H9 (cell line): Measurements from ENCODE around the gene SSNA1. TPM values are rescaled to one million over a fixed set of nuclear protein-coding genes. Genes with fewer than 3 reads are reported as not detected.

Source experiments
- DNase-seq: peaks from one replicate; pipeline ENCODE4 v3.0.0-alpha.2; 2017
- H2AFZ ChIP-seq: one replicate; pipeline ENCODE4 v1.6.1; 2013; ENCODE audit warnings: mild to moderate bottlenecking, low read length, control low read depth, moderate library complexity
- H2AK5ac ChIP-seq: 2 replicates; pipeline ENCODE4 v1.6.1; 2013; ENCODE audit warnings: low read length, control low read depth, mixed read lengths; ENCODE audit not compliant: insufficient read length
- H2BK120ac ChIP-seq: one replicate; pipeline ENCODE4 v1.6.1; 2013; ENCODE audit warnings: low read depth, mild to moderate bottlenecking, low read length, control low read depth, inconsistent platforms; ENCODE audit not compliant: poor library complexity, severe bottlenecking
- H2BK12ac ChIP-seq: 2 replicates; pipeline ENCODE4 v1.6.1; 2013; ENCODE audit warnings: low read length, control low read depth, mixed read lengths, low read depth; ENCODE audit not compliant: insufficient read length
- H2BK15ac ChIP-seq: 2 replicates; pipeline ENCODE4 v1.6.1; 2013; ENCODE audit warnings: low read depth, low read length, control low read depth
- H2BK20ac ChIP-seq: one replicate; pipeline ENCODE4 v1.6.1; 2013; ENCODE audit warnings: low read depth, mild to moderate bottlenecking, low read length, control low read depth, inconsistent platforms; ENCODE audit not compliant: poor library complexity, severe bottlenecking
- H2BK5ac ChIP-seq: 2 replicates; pipeline ENCODE4 v1.6.1; 2013; ENCODE audit warnings: low read length, control low read depth, mixed read lengths; ENCODE audit not compliant: insufficient read length
- H3K14ac ChIP-seq: 2 replicates; pipeline ENCODE4 v1.6.1; 2013; ENCODE audit warnings: low read length, control low read depth; ENCODE audit not compliant: insufficient read depth
- H3K18ac ChIP-seq: 2 replicates; pipeline ENCODE4 v1.6.1; 2013; ENCODE audit warnings: low read depth, mild to moderate bottlenecking, mixed read lengths, low read length, control low read depth; ENCODE audit not compliant: insufficient read length
- H3K23ac ChIP-seq: 2 replicates; pipeline ENCODE4 v1.6.1; 2013; ENCODE audit warnings: low read length, control low read depth, mixed read lengths, low read depth; ENCODE audit not compliant: insufficient read length
- H3K23me2 ChIP-seq: 2 replicates; pipeline ENCODE4 v1.6.1; 2013; ENCODE audit warnings: low read depth, mild to moderate bottlenecking, mixed read lengths, low read length, control low read depth; ENCODE audit not compliant: insufficient read length, poor library complexity, severe bottlenecking
- H3K27ac ChIP-seq: 2 replicates; pipeline ENCODE4 v1.5.1; 2013; ENCODE audit warnings: low read length, control low read depth, mixed read lengths, low read depth; ENCODE audit not compliant: insufficient read length
- H3K27me3 ChIP-seq: 2 replicates; pipeline ENCODE4 v1.6.1; 2013; ENCODE audit warnings: low read length, control low read depth, inconsistent platforms; ENCODE audit not compliant: insufficient read depth
- H3K4ac ChIP-seq: 2 replicates; pipeline ENCODE4 v1.6.1; 2013; ENCODE audit warnings: low read depth, mild to moderate bottlenecking, control low read depth, inconsistent platforms, low read length, moderate library complexity
- H3K4me1 ChIP-seq: 2 replicates; pipeline ENCODE4 v1.6.1; 2013; ENCODE audit warnings: low read length, control low read depth, inconsistent platforms; ENCODE audit not compliant: insufficient read depth
- H3K4me2 ChIP-seq: 2 replicates; pipeline ENCODE4 v1.6.1; 2013; ENCODE audit warnings: low read length, control low read depth, mixed read lengths; ENCODE audit not compliant: insufficient read length, insufficient read depth
- H3K56ac ChIP-seq: 2 replicates; pipeline ENCODE4 v1.6.1; 2013; ENCODE audit warnings: low read depth, mild to moderate bottlenecking, mixed read lengths, low read length, control low read depth; ENCODE audit not compliant: insufficient read length
- H3K79me1 ChIP-seq: 2 replicates; pipeline ENCODE4 v1.6.1; 2013; ENCODE audit warnings: low read depth, mild to moderate bottlenecking, moderate library complexity, low read length, control low read depth, inconsistent platforms; ENCODE audit not compliant: insufficient read depth, poor library complexity, severe bottlenecking
- H3K79me2 ChIP-seq: 2 replicates; pipeline ENCODE4 v1.6.1; 2013; ENCODE audit warnings: low read length, control low read depth, inconsistent platforms; ENCODE audit not compliant: insufficient read depth
- H3K9ac ChIP-seq: 2 replicates; pipeline ENCODE4 v1.6.1; 2013; ENCODE audit warnings: low read length, control low read depth, mixed read lengths; ENCODE audit not compliant: insufficient read length; ENCODE audit errors: extremely low read depth
- H3K9me3 ChIP-seq: one replicate; pipeline ENCODE4 v1.6.1; 2013; ENCODE audit warnings: low read depth, low read length, inconsistent platforms; ENCODE audit not compliant: control insufficient read depth
- H3T11ph ChIP-seq: one replicate; pipeline ENCODE4 v1.6.1; 2013; ENCODE audit warnings: mild to moderate bottlenecking, low read length, control low read depth, inconsistent platforms
- H4K20me1 ChIP-seq: one replicate; pipeline ENCODE4 v1.6.1; 2013; ENCODE audit not compliant: control insufficient read depth, insufficient read length, insufficient read depth
- H4K5ac ChIP-seq: 2 replicates; pipeline ENCODE4 v1.6.1; 2013; ENCODE audit warnings: low read depth, mild to moderate bottlenecking, mixed read lengths, low read length, control low read depth; ENCODE audit not compliant: insufficient read length
- H4K8ac ChIP-seq: replicated peaks from 2 replicates; pipeline ENCODE4 v1.6.1; 2013; ENCODE audit warnings: low read length, control low read depth, mixed read lengths, low read depth; ENCODE audit not compliant: insufficient read length
- H4K91ac ChIP-seq: 2 replicates; pipeline ENCODE4 v1.6.1; 2013; ENCODE audit warnings: low read depth, mild to moderate bottlenecking, moderate library complexity, mixed read lengths, low read length, control low read depth; ENCODE audit not compliant: insufficient read length
- H3K27ac Mint-ChIP-seq, 3 experiments: 2 replicates in 2 of 3; 3 replicates in 1 of 3; pipeline ENCODE4 v1.8.0; 2020 to 2021; ENCODE audit warnings: mixed read lengths in 3 of 3, mild to moderate bottlenecking in 1 of 3, moderate library complexity in 1 of 3
- H3K27me3 Mint-ChIP-seq: 2 replicates; pipeline ENCODE4 v1.8.0; 2021; ENCODE audit warnings: low read depth, mild to moderate bottlenecking, moderate library complexity, mixed read lengths
- H3K36me3 Mint-ChIP-seq, 3 experiments: 2 replicates in 2 of 3; 3 replicates in 1 of 3; pipeline ENCODE4 v1.8.0; 2020 to 2021; ENCODE audit warnings: low read depth in 3 of 3, mixed read lengths in 3 of 3; ENCODE audit not compliant: insufficient read depth in 1 of 3
- H3K4me1 Mint-ChIP-seq, 2 experiments: 2 replicates each; pipeline ENCODE4 v1.8.0; 2020; ENCODE audit warnings: mixed read lengths in 2 of 2
- H3K4me3 Mint-ChIP-seq, 2 experiments: 2 replicates in 1 of 2; 3 replicates in 1 of 2; pipeline ENCODE4 v1.8.0; 2020 to 2021; ENCODE audit warnings: mild to moderate bottlenecking in 2 of 2, mixed read lengths in 2 of 2, moderate library complexity in 1 of 2
- H3K9me3 Mint-ChIP-seq, 2 experiments: 2 replicates in 1 of 2; 3 replicates in 1 of 2; pipeline ENCODE4 v1.8.0; 2020; ENCODE audit warnings: mild to moderate bottlenecking in 2 of 2, mixed read lengths in 2 of 2, moderate library complexity in 1 of 2
- WGBS: extraction: QIAGEN DNeasy Blood & Tissue Kit; methylation state at CpG from one replicate; pipeline ENCODE4 v1.1.7; 2013; ENCODE audit warnings: missing lambda C conversion rate, low lambda C conversion rate, mixed read lengths; ENCODE audit not compliant: insufficient read length; ENCODE audit errors: extremely low coverage; 5-methylcytosine and 5-hydroxymethylcytosine counted together
- total RNA-seq: library from RNA; stranded (reverse); gene quantifications from 2 replicates; pipeline ENCODE4 v1.2.1, GENCODE V29; 2021
- TF ChIP-seq, protein P1 (sequence below): fragments of 200-600 bp; sonication (generic); conservative IDR thresholded peaks from 3 replicates; pipeline ENCODE4 v1.8.0; 2021; ENCODE audit warnings: antibody characterized with exemption, mild to moderate bottlenecking

The SSNA1 gene
- total RNA-seq, 1 experiment from 2014 or later = 69.2 TPM

DNA sequence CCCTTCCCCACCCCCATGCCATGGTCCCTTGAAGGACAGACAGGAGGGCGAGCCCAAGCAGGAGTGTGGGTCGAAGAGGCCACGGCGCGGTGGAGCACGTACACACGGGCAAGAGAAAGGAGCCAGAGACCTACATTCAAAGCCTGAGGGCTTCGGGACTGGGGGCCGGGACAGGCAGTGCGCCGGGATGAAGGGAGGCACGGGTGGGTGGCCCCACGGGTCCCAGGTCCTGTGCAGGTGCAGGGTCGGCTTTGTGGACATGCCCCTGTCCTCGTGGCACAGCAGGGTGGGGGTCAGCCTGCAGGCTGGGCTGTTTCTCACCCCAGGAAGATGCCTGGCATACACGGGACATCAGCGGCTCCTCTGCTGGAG is 28.4 kb upstream of the SSNA1 start:
- no peaks in the 10 kb centered on the region for H3K36me3 Mint-ChIP-seq
- H3K9ac ChIP-seq = no peak overlapping the region
- H2BK120ac ChIP-seq = no peak overlapping the region
- no peaks in the 10 kb centered on the region for H3K4me1 ChIP-seq
- no peak overlapping the region for H2BK15ac ChIP-seq
- H2BK5ac ChIP-seq = no peak overlapping the region
- no peaks in the 10 kb centered on the region; a peak in 1 of 5 replicates for H3K9me3 Mint-ChIP-seq
- H4K91ac ChIP-seq = no peak overlapping the region
- H2AK5ac ChIP-seq = no peak overlapping the region
- H2BK20ac ChIP-seq = no peak overlapping the region
- H3T11ph ChIP-seq = no peak overlapping the region
- H3K23me2 ChIP-seq = peaks cover 21% of the 10 kb centered on the region
- no peak overlapping the region for H3K27ac ChIP-seq
- H3K4me1 Mint-ChIP-seq = peaks cover 0 to 11% of the 10 kb centered on the region in 2 experiments; a peak in 2 of 4 replicates
- no peak overlapping the region for H3K4ac ChIP-seq
- no peaks in the 10 kb centered on the region for H3K79me1 ChIP-seq
- no peak overlapping the region for H3K18ac ChIP-seq
- peaks cover 2% of the 10 kb centered on the region for H4K20me1 ChIP-seq
- no peak overlapping the region for H3K27ac Mint-ChIP-seq
- H3K79me2 ChIP-seq = no peaks in the 10 kb centered on the region
- H3K4me3 Mint-ChIP-seq = no peak overlapping the region
- H4K8ac ChIP-seq = no peak overlapping the region
- no peak overlapping the region for H3K23ac ChIP-seq
- WGBS = no CpG with 5 or more reads among the region's 17 CpGs
- H4K5ac ChIP-seq = no peak overlapping the region
- no peaks in the 10 kb centered on the region for H3K9me3 ChIP-seq
- H3K27me3 Mint-ChIP-seq = peaks cover 91% of the 10 kb centered on the region
- H3K4me2 ChIP-seq = no peak overlapping the region
- no peak overlapping the region for H2AFZ ChIP-seq
- no peak for DNase-seq
- TF ChIP-seq, protein P1, sequence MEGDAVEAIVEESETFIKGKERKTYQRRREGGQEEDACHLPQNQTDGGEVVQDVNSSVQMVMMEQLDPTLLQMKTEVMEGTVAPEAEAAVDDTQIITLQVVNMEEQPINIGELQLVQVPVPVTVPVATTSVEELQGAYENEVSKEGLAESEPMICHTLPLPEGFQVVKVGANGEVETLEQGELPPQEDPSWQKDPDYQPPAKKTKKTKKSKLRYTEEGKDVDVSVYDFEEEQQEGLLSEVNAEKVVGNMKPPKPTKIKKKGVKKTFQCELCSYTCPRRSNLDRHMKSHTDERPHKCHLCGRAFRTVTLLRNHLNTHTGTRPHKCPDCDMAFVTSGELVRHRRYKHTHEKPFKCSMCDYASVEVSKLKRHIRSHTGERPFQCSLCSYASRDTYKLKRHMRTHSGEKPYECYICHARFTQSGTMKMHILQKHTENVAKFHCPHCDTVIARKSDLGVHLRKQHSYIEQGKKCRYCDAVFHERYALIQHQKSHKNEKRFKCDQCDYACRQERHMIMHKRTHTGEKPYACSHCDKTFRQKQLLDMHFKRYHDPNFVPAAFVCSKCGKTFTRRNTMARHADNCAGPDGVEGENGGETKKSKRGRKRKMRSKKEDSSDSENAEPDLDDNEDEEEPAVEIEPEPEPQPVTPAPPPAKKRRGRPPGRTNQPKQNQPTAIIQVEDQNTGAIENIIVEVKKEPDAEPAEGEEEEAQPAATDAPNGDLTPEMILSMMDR = no peak
- H3K56ac ChIP-seq = no peak overlapping the region
- H2BK12ac ChIP-seq = no peak overlapping the region
- H3K14ac ChIP-seq = no peak overlapping the region
- H3K27me3 ChIP-seq = peaks cover 33% of the 10 kb centered on the region; the same call in 1 of the 2 replicates
